ENCODE data around the gene SPATA17.
A peak's percentile ranks its signal among the peaks of the same experiment; 100 is the strongest.

Gene SPATA17

DNA sequence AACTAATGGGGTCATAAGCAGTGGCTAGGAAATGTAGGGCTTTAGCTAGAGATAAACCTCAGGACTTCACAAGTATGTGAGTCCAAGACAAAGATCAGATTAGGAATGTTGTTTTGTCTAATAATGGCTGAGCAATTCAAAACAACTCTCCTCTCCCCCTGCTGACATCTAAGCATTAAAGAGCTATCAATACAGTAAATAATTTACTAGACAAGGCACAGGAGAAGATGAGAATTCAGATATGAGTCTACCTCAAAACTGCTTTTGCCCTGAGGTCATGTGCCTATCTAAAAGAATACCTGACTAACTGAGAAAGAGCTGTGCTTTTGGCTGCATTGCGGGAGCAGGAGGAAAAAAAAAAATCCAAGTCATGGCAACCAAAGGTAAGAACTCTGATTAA is 86.8 kb downstream of the SPATA17 start:
- H3K4me3 ChIP-seq (replicated peaks; ENCODE audit: low read depth, low read length), result no peak overlapping the region
- no peak for TF ChIP-seq CTCF (IDR thresholded peaks at IDR 0.05; ENCODE audit: low read length, missing control alignments)
- DNase-seq (ENCODE audit: low read depth), result no peak

DNA sequence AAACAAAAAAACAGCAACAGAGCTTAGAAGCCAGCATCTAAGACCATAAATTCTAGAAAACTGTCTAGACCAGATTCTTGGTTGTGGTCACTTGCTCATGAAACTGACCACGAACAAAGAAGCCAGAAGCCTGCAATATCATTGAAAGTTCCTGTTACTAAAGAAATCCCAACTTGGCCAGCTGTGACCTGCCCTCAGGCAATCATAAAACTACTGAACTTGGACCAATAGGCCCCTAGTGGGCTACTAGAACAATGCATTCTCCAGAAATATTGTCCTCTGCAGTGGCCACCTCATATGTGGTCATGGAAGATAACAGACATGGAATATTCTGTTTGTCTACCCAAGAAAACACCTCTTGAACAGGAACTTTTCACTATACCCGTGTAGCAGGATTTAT is 87.7 kb downstream of the SPATA17 start:
- peak; percentile 1 for DNase-seq (ENCODE audit: low read depth)
- no peak overlapping the region for H3K4me3 ChIP-seq (replicated peaks; ENCODE audit: low read depth, low read length)
- TF ChIP-seq CTCF (IDR thresholded peaks at IDR 0.05; ENCODE audit: low read length, missing control alignments), result no peak

- DNase-seq (ENCODE audit: low read depth), result no peak
- no peak for TF ChIP-seq CTCF (IDR thresholded peaks at IDR 0.05; ENCODE audit: low read length, missing control alignments)
- no peak overlapping the region for H3K4me3 ChIP-seq (replicated peaks; ENCODE audit: low read depth, low read length)
Measured at GRCh38 chr1:217721692-217722091, 90.5 kb downstream of the SPATA17 start.

DNA sequence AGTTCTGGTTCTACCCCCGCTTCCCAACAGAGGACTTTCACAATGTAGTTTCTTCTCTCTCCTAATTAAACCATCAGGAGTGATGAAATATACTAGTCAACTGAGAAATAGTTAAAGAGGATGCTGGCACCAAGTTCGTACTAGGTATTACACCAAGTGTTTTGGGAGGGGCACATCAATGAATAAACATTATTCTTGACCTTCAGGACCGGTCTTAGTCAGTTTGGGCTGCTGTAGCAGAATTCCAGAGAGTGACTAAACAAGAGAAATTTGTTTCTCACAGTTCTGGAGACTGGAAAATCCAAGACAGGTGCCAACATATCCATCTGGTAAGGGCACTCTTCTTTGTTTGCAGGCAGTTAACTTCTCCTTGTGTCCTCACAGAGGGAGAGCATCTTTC is 103.8 kb downstream of the SPATA17 start:
- no peak for DNase-seq (ENCODE audit: low read depth)
- no peak for TF ChIP-seq CTCF (IDR thresholded peaks at IDR 0.05; ENCODE audit: low read length, missing control alignments)
- no peak overlapping the region for H3K4me3 ChIP-seq (replicated peaks; ENCODE audit: low read depth, low read length)

DNA sequence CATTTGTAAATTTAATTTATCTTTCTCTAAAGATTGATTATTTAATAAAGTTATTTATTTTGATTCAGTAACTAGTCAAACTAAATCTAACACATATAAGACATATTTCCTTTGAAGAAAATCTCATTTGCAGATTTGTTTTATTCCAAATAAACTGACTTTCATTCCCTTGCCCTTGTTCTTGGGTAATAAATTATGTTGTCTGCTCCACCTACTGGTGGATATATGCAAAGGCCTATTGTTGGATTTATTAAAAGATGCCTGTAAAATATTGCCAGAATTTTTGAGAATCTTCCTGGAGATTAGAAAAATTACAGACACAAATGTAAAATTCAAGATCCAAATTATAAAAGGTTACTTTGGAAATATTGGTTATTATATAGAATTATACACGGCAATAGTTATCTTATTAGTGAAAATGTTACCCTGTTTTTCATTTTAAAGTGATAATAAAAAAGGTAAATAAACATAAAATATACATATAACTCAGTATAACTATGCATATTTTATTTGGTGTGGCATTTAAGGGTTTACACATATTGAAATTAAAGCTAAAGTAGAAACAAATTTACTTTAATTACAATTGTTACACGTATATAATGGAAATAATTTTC is 116.1 kb downstream of the SPATA17 start:
- DNase-seq (ENCODE audit: low read depth), result peak; percentile 59
- peak; percentile 75 for TF ChIP-seq CTCF (IDR thresholded peaks at IDR 0.05; ENCODE audit: low read length, missing control alignments)
- no peak overlapping the region for H3K4me3 ChIP-seq (replicated peaks; ENCODE audit: low read depth, low read length)

GRCh38 chr1:217769768-217770167 is 138.6 kb downstream of the SPATA17 start:
- H3K4me3 ChIP-seq (replicated peaks; ENCODE audit: low read depth, low read length), result no peak overlapping the region
- TF ChIP-seq CTCF (IDR thresholded peaks at IDR 0.05; ENCODE audit: low read length, missing control alignments), result no peak

DNA sequence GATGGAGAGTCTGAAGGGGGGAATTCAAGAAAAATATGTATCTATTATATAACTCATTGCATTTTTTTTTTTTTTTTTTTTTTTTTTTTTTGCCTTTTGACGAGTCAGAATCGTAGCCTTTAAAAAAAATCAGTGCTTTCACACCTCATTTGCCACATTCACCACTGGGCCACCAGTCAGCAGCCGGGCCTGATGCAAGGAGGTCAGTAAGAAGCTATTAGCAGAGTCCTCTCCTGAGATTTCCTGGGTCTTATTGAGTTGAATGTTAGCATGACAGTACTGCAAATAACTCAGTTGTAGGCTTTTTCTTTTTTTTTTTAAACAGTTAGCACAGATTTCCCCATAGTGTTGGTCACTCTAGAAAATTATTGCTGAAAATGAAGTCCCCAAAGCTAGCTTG is 139.8 kb downstream of the SPATA17 start:
- TF ChIP-seq CTCF (IDR thresholded peaks at IDR 0.05; ENCODE audit: low read length, missing control alignments), result no peak
- no peak overlapping the region for H3K4me3 ChIP-seq (replicated peaks; ENCODE audit: low read depth, low read length)
- no peak for DNase-seq (ENCODE audit: low read depth)

More at GRCh38 chr1:217769768-217770167, 138.6 kb downstream of the SPATA17 start:
- DNase-seq (ENCODE audit: low read depth), result no peak
